IMR-90 (cell line): ENCODE results near the gene TREM2. TPM values are rescaled to one million over a fixed set of nuclear protein-coding genes. Genes with fewer than 3 reads are reported as not detected.

Experiments used
- ATAC-seq: fragments of 200-7000 bp; cut with Tn5 transposase; 2 replicates; pipeline ENCODE4 v1.9.1; 2020; ENCODE audit warnings: low read depth, mild to moderate bottlenecking, moderate library complexity
- BruUV-seq: library from RNA; stranded (reverse); fragments of 400-500 nt; replicated peaks from 2 replicates; lab custom pipeline; 2021; lab: Mats Ljungman, UMichigan
- CTCF ChIA-PET: fragments of 300-600 bp; formaldehyde crosslinking; extraction: SDS; loops from one replicate; lab custom pipeline; 2021; ENCODE audit warnings: antibody characterized with exemption; lab: Yijun Ruan, JAX
- POLR2A ChIA-PET: fragments of 300-600 bp; sonication (Branson Sonifier 250); formaldehyde crosslinking; loops from one replicate; lab custom pipeline; 2022; ENCODE audit warnings: antibody characterized with exemption; ENCODE audit not compliant: unreplicated experiment; lab: Charles Lee
- DNase-seq: peaks from one replicate; pipeline ENCODE4 v3.0.0; 2013
- H2AFZ ChIP-seq: replicated peaks from 2 replicates; pipeline ENCODE3; 2013; ENCODE audit warnings: low read length, mild to moderate bottlenecking; ENCODE audit not compliant: poor library complexity
- H2AK5ac ChIP-seq: 2 replicates; pipeline ENCODE4 v1.6.1; 2013; ENCODE audit warnings: low read depth, low read length, inconsistent platforms
- H2AK9ac ChIP-seq: replicated peaks from 2 replicates; pipeline ENCODE3; 2013; ENCODE audit warnings: mild to moderate bottlenecking, low read depth, low read length, moderate library complexity; ENCODE audit not compliant: poor library complexity
- H2BK120ac ChIP-seq: 2 replicates; pipeline ENCODE4 v1.6.1; 2013; ENCODE audit warnings: low read depth, low read length, inconsistent platforms
- H2BK15ac ChIP-seq: 3 replicates; pipeline ENCODE4 v1.6.1; 2013; ENCODE audit warnings: low read depth, low read length, inconsistent platforms
- H2BK20ac ChIP-seq: 2 replicates; pipeline ENCODE4 v1.6.1; 2013; ENCODE audit warnings: low read depth, mild to moderate bottlenecking, inconsistent platforms, low read length, moderate library complexity
- H2BK5ac ChIP-seq: 2 replicates; pipeline ENCODE4 v1.6.1; 2013; ENCODE audit warnings: mild to moderate bottlenecking, low read depth, low read length, inconsistent platforms; ENCODE audit not compliant: poor library complexity, severe bottlenecking
- H3K14ac ChIP-seq: replicated peaks from 2 replicates; pipeline ENCODE4 v1.6.1; 2013; ENCODE audit warnings: low read depth, low read length, inconsistent platforms
- H3K18ac ChIP-seq: 2 replicates; pipeline ENCODE4 v1.6.1; 2013; ENCODE audit warnings: low read depth, low read length, control low read depth
- H3K23ac ChIP-seq: 2 replicates; pipeline ENCODE4 v1.6.1; 2013; ENCODE audit warnings: low read depth, low read length, inconsistent platforms
- H3K27ac ChIP-seq: 2 replicates; pipeline ENCODE4 v1.5.1; 2013; ENCODE audit warnings: mild to moderate bottlenecking, control low read depth, low read length; ENCODE audit not compliant: insufficient read depth
- H3K27me3 ChIP-seq: 2 replicates; pipeline ENCODE4 v1.6.1; 2013; ENCODE audit warnings: low read length; ENCODE audit not compliant: control insufficient read depth, insufficient read depth
- H3K36me3 ChIP-seq: 2 replicates; pipeline ENCODE4 v1.6.1; 2013; ENCODE audit warnings: low read length, mixed read lengths; ENCODE audit not compliant: control insufficient read depth, insufficient read depth
- H3K4ac ChIP-seq: 2 replicates; pipeline ENCODE4 v1.6.1; 2013; ENCODE audit warnings: low read depth, low read length, inconsistent platforms
- H3K4me1 ChIP-seq: 2 replicates; pipeline ENCODE4 v1.6.1; 2013; ENCODE audit warnings: low read length, mixed read lengths; ENCODE audit not compliant: control insufficient read depth, insufficient read depth
- H3K4me2 ChIP-seq: 2 replicates; pipeline ENCODE4 v1.6.1; 2013; ENCODE audit warnings: low read depth, mild to moderate bottlenecking, control low read depth, low read length, moderate library complexity
- H3K4me3 ChIP-seq: 2 replicates; pipeline ENCODE4 v1.5.1; 2013; ENCODE audit warnings: low read depth, mild to moderate bottlenecking, control low read depth, low read length, moderate library complexity; ENCODE audit not compliant: insufficient read depth
- H3K56ac ChIP-seq: 2 replicates; pipeline ENCODE4 v1.6.1; 2013; ENCODE audit warnings: low read length, inconsistent platforms; ENCODE audit not compliant: insufficient read depth; ENCODE audit errors: extremely low read depth
- H3K79me1 ChIP-seq, 2 experiments: 2 replicates each; pipeline ENCODE4 v1.6.1; 2013; ENCODE audit warnings: low read length in 2 of 2, inconsistent platforms in 1 of 2, low read depth in 1 of 2
- H3K9ac ChIP-seq: 2 replicates; pipeline ENCODE4 v1.6.1; 2013; ENCODE audit warnings: low read depth, low read length, control low read depth
- H3K9me1 ChIP-seq: 2 replicates; pipeline ENCODE4 v1.6.1; 2013; ENCODE audit warnings: low read length, inconsistent platforms; ENCODE audit not compliant: insufficient read depth
- H3K9me3 ChIP-seq: 2 replicates; pipeline ENCODE4 v1.6.1; 2013; ENCODE audit warnings: low read length; ENCODE audit not compliant: control insufficient read depth, insufficient read depth
- H4K20me1 ChIP-seq: 2 replicates; pipeline ENCODE4 v1.6.1; 2013; ENCODE audit warnings: low read length, inconsistent platforms; ENCODE audit not compliant: insufficient read depth
- H4K5ac ChIP-seq: 2 replicates; pipeline ENCODE4 v1.6.1; 2013; ENCODE audit warnings: mild to moderate bottlenecking, low read depth, low read length, control low read depth
- H4K8ac ChIP-seq, 2 experiments: 2 replicates each; pipeline ENCODE4 v1.6.1; 2013; ENCODE audit warnings: low read depth in 2 of 2, low read length in 2 of 2, control low read depth in 1 of 2, inconsistent platforms in 1 of 2
- H4K91ac ChIP-seq: 2 replicates; pipeline ENCODE4 v1.6.1; 2013; ENCODE audit warnings: low read depth, low read length, inconsistent platforms; ENCODE audit not compliant: insufficient read depth
- WGBS, 2 experiments: methylation state at CpG; one replicate each; pipeline versions ENCODE4 v1.1.5 to v1.1.7; 2013; ENCODE audit warnings: missing lambda C conversion rate in 2 of 2; ENCODE audit not compliant: insufficient read length in 1 of 2; ENCODE audit errors: extremely low coverage in 2 of 2; 5-methylcytosine and 5-hydroxymethylcytosine counted together
- dilution Hi-C: fragments of 300-500 bp; cut with HindIII; formaldehyde crosslinking; loops from one replicate; pipeline ENCODE4 v1.14.3; 2018; ENCODE audit warnings: low sequenced_read_pairs; ENCODE audit not compliant: unreplicated experiment
- in situ Hi-C: fragments of 300-500 bp; cut with MboI; formaldehyde crosslinking; loops from 3 replicates; pipeline ENCODE4 v1.14.3; 2019; ENCODE audit warnings: low sequenced_read_pairs, inconsistent platforms, mixed read lengths
- intact Hi-C: fragments of 100-400 bp; cut with micrococcal nuclease; formaldehyde crosslinking; loops from 2 replicates; pipeline ENCODE4 v1.10.0; 2022
- polyA plus RNA-seq, 3 experiments: library from polyadenylated mRNA; depleted of rRNA; stranded (reverse); fragments of >200 nt; gene quantifications; 2 replicates each; pipeline ENCODE4 v1.2.3, GENCODE V29; 2012; ENCODE audit warnings: low replicate concordance in 1 of 3
- total RNA-seq: library from RNA; depleted of rRNA; stranded (reverse); fragments of >200 nt; gene quantifications from 2 replicates; pipeline ENCODE4 v1.2.3, GENCODE V29; 2012
- TF ChIP-seq, protein P1 (sequence below): fragments of 150-350 bp; IDR thresholded peaks from 2 replicates; pipeline ENCODE4 v1.6.1; 2016; ENCODE audit warnings: low read depth, mild to moderate bottlenecking, low read length, moderate library complexity, borderline replicate concordance

Gene TREM2
- total and polyA plus RNA-seq, 2 of the 4 experiments (the other 2 are of a cell fraction) = not detected

DNA sequence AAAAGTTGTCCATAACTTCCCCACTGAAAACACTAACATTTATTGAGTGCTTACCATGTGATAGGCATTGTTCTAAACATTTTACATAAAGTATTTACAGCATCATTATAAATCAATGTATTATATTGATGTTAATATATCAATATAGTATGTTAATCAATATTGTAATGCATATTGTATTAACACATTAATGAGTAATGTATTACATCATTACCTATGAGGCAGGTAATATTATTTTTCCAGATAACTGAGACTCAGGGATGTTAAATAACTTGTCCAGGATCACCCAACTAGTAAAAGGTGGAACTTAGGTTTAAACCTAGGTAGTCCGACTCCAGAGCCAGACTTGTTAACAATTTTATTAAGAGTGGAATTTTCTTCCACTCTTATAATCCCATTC, 12.2 kb upstream of the TREM2 start:
- H4K8ac ChIP-seq = no peak overlapping the region
- intact Hi-C loops (no loop called here), dilution Hi-C loops (no loop called here), in situ Hi-C loops (no loop called here)
- CTCF ChIA-PET = no interaction called here
- ATAC-seq (no peak), DNase-seq (no peak)
- no TSS peak for BruUV-seq
- POLR2A ChIA-PET = no interaction called here
- H3K23ac ChIP-seq = no peak overlapping the region
- no peak overlapping the region for H2AFZ ChIP-seq
- H3K18ac ChIP-seq = no peak overlapping the region
- H3K56ac ChIP-seq = no peak overlapping the region
- no peak overlapping the region for H2AK9ac ChIP-seq
- no peak overlapping the region for H3K4ac ChIP-seq
- peaks cover 2% of the 10 kb centered on the region for H3K27me3 ChIP-seq
- no peak overlapping the region for H2AK5ac ChIP-seq
- no CpG with 5 or more reads among the region's 1 CpG for WGBS, 2 experiments
- no peaks in the 10 kb centered on the region for H3K36me3 ChIP-seq
- no peaks in the 10 kb centered on the region; the same call in 1 of the 2 replicates for H3K9me1 ChIP-seq
- TF ChIP-seq, protein P1, sequence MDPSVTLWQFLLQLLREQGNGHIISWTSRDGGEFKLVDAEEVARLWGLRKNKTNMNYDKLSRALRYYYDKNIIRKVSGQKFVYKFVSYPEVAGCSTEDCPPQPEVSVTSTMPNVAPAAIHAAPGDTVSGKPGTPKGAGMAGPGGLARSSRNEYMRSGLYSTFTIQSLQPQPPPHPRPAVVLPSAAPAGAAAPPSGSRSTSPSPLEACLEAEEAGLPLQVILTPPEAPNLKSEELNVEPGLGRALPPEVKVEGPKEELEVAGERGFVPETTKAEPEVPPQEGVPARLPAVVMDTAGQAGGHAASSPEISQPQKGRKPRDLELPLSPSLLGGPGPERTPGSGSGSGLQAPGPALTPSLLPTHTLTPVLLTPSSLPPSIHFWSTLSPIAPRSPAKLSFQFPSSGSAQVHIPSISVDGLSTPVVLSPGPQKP = no peak
- H3K9me3 ChIP-seq = no peaks in the 10 kb centered on the region
- H3K9ac ChIP-seq = no peak overlapping the region
- no peak overlapping the region for H3K4me3 ChIP-seq
- H3K4me1 ChIP-seq = no peaks in the 10 kb centered on the region
- H3K14ac ChIP-seq = no peak overlapping the region
- H3K4me2 ChIP-seq = no peak overlapping the region
- H2BK15ac ChIP-seq = no peak overlapping the region
- no peaks in the 10 kb centered on the region for H4K20me1 ChIP-seq
- H4K5ac ChIP-seq = no peak overlapping the region
- no peak overlapping the region for H2BK120ac ChIP-seq
- no peak overlapping the region for H4K91ac ChIP-seq
- no peak overlapping the region for H2BK5ac ChIP-seq
- H3K79me1 ChIP-seq = no peaks in the 10 kb centered on the region
- H3K27ac ChIP-seq = no peak overlapping the region
- H2BK20ac ChIP-seq = no peak overlapping the region
